Ramos (cell line): Measurements from ENCODE around the gene ABO.
"Not testable (repeated sequence)": the region's sequence is repeated elsewhere in the genome, so short reads cannot be mapped to it uniquely, and the experiment has no call there.

Source experiments
- in situ Hi-C: fragments of 300-500 bp; cut with MboI; formaldehyde crosslinking; loops from one replicate; pipeline ENCODE4 v1.14.3; 2022; ENCODE audit warnings: low sequenced_read_pairs; ENCODE audit not compliant: unreplicated experiment

The ABO gene

DNA sequence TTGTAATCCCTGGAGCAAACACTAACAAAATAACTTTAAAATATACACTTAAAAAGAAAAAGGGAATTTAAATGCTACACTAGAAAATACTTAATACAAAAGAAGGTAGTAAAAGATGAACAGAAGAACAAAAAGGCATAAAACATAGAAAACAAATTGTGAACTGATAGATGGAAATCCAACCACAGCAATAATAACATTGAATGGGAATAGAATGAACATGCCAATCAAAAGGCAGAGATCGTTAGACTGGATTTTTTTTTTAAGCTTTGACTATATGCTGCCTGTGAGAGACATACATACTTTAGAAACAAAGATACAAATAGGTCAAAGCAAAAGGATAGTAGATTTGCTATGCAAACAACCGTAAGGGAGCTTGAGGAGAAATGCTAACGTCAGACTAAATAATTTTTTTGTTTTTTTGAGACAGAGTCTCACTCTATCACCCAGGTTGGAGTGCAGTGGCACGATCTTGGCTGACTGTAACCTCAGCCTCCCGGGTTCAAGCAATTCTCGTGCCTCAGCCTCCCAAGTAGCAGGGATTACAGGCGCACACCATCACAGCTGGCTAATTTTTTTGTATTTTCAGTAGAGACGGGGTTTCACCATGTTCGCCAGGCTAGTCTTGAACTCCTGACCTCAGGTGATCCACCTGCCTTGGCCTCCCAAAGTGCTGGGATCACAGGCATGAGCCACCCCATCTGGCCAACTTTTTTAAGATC is 6.5 kb downstream of the ABO start:
- in situ Hi-C loops: no loop called here

DNA sequence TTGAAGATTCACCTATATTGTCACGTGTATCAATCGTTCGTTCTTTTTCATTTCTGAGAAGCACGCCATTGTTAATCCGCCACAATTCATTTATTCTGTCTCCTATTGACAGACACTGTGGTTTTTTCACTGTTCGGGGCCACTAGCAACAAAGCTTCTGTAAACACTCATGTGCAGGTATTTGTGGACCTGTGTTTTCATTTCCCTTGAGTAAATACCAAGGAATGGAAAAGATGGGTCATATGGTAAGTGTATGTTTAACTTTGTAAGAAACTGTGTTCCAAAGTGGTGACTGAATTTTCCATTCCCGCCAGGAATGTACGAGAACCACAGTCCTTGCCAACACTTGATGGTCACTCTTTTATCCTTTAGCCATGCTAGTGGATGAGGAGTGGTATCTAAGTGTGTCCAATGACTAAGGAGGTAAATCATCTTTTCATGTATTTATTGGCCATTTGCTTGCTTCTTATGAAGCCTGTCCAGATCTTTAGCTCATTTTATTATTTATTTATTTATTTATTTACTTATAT is 10.7 kb downstream of the ABO start:
- in situ Hi-C loops: no loop called here

DNA sequence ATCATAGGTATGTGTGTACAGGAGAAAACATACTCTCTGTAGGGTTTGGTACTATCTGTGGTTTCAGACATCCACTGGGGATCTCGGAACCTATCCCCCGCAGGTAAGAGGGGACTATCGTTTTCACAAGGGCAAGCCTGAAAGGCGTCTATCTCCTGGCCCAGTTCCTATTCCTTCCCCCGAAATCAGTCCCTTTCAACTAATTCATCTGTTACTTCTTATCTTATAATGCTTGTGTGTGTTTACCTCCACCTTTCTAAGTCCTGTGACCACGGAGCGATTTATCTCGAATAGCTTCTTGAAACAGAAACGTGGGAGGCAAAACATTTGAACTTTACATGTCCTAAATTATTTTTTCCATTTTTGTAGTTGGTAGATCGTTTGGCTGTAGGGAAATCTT is 11.4 kb downstream of the ABO start:
- in situ Hi-C loops: no loop called here

DNA sequence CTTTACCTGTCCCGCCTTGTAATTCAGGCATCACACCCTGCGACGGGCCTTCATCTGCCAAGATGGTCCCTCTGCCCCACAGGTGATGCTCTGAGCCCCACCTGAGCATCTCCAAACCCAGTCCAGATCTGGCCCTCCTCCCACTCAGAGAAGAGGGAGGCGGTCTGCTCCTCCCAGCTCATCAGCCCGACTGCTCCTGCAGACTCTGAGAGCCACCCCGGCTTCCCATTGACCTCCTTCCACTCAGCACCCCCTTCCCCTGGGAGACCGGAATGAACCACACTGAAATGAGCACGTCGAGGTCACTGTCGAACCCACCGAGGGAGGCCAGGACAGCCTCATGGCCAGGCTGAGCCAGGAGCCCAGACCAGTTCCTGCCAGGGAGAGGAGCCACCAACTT is 12.8 kb downstream of the ABO start:
- in situ Hi-C loops: no loop called here

DNA sequence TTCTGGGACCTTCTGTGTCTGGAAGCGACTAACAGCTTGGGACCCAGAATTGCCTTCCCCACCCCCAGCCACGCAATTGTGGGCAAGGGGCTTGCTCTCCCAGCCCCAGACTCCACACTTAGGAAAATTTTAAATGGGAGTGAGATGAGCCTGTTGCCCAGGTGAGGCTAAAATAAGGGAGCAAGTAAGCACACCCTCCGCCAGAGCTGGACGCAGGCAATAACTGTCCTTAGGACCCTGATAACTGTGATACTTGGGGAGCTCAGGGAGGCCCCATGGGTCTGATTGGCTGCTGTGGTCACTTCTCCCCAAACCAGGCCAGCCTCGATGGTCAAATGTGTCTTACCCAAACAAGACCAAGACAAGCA is 13.3 kb downstream of the ABO start:
- in situ Hi-C loops: no loop called here

DNA sequence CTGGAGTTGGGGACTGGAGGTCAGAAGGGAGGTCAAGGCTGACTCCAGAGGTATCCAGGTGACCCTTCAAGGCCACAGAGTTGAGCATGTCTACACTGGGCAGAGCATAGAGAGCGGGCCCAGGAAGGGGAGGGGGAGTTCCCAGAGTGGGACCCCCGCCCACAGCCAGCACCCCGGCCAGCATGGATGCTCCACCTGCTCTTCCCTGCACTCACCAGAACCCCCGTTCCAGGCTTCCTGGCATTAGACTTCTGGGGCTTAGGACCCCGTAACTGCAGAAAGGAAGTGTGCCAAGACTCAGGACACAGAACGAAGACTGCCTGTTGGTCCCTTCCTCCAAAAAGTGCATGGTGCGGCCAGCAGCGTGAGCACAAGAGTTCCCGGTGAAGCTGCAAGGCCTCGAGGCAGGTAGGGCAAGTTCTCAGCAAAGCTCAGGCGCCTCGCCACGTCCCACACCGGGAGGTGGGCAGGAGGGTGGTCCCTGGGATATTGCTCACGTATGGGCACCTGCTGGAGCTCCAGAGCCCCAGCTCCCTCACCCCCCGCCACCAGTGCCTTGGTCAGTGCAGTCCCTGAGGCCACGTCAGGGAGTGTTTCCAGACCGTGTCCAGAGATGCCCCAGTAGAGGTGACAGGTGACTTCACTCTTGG is 13.8 kb downstream of the ABO start:
- in situ Hi-C loops: no loop called here

DNA sequence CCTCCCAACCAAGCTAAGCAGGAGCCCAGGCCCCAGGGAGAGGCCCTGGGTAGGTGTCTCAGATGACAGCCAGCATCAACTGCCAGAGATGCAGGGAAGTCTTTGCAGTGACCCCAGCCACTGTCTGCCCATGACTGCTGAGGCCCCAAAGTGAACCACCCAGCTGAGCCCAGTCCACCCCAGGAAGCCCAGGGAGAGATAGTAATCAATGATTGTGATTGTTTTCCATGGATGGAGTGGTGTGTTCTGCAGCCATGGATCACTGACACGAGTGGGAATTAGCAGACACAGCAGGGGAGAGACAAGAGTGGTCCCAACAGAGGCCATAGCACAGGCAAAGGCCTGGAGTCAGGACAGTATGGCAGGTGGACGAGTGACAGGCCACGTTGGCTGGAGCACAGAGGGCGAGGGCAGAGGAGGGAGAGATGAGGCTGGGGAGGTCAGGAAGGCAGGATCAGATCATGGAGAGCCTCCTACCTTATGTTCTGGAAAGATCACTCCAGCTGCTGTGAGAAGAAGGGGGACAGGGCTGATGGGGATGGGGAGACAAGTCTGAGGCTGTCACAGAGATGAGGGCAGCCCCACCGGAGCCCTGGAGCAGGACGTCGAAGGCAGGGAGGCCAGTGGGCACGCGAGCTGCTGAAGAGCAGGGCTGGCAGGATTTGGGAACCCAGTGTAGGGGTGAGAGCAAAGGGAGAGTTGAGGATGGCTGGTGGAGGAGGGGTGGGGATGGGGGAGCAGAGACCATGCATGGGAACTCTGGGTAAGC is 14.5 kb downstream of the ABO start:
- in situ Hi-C loops: no loop called here

DNA sequence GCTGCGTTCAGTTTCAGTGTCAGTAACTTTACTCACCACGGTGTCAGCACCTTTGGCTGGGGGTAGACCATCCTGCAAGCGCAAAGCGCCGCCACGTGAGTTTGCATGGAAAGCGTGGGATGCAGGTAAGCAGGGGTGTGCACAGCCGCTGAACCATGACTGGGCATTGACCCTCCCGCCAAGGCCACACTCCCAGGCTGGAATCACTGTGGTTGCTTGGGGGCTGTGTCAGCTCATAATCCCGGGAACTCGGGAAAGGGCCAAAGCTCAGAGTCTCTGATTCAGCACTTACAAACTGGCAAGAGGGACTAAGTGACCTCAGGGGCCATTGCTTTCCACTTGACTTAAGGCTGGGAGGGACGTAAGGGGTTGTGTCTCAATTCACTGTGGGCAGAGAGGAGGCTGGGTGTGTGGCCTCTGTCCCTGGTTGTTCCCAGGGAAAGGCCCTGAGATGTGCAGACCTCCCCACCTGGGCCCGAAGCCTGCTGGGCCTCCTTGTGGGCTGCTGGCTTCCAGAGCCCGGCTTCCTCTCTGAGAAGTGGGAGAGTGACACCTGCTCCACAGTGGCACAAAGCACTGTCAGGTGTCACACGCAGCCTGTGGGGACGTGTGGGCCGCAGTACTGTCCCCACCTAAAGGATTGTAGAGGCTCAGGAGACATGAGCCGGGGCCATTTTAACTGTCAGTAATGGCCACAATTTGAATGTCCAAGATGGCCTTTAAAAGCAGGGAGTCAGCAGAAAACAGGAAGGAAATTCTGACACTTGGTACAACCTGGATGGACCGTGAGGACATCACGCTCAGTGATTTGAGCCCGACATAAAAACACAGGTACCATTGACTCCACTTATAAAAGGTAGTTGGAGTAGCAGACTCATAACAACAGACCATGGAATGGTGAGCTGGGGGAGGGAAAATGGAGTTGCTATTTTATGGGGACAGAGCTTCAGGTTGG is 16.7 kb downstream of the ABO start:
- in situ Hi-C loops: no loop called here

DNA sequence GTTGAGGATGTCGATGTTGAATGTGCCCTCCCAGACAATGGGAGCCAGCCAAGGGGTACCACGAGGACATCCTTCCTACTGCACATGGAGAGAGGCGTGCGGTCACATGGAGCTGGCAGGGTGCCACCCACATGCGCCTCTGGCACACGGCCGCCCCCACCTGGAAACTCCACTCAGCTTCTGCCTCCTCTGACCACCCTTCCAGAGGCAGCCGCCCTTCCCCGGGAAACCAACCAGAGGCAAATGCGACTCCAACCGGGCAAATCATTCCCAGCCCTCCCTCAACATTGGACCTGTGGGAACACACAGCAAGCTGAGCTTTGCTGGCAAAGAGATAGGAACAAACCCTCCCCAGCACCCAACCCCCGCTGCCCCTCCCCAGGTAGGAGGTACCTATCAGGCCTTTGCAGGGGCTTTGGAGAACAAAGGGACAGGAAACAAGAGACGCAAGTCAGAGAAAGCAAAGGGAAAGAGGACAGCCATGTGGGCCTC is 17.5 kb downstream of the ABO start:
- in situ Hi-C loops: no loop called here

DNA sequence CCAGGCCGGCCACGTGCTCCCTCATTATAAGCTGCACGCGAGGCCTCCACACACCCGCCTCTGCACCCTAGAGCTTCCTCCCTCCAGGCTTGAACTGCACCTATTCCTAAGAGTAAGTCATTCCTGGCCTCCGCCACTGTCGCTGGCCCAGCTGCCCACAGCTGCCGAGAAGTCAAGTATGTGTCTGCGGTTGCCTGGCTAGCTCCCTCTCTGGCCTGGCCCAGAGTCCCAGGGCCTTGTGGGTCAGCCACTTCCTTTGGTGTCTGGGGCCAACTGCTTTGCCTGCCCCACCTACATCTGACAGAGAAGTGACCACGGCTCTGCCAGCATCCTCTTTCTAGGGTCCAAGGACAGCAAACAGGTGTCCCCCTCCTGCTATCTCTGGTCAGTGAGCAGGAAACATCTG is 18.3 kb downstream of the ABO start:
- in situ Hi-C loops: no loop called here

DNA sequence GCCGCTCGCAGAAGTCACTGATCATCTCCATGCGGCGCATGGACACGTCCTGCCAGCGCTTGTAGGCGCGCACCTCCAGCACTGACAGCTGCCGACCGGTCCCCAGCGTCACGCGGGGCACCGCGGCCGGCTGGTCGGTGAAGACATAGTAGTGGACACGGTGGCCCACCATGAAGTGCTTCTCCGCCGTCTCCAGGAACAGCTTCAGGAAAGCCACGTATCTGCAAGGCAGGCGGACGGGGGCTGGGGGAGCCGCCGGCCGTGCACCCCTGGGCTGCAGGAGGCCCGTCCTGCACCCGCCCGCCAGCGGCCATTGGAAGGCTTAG is 18.9 kb downstream of the ABO start:
- in situ Hi-C loops: no loop called here

DNA sequence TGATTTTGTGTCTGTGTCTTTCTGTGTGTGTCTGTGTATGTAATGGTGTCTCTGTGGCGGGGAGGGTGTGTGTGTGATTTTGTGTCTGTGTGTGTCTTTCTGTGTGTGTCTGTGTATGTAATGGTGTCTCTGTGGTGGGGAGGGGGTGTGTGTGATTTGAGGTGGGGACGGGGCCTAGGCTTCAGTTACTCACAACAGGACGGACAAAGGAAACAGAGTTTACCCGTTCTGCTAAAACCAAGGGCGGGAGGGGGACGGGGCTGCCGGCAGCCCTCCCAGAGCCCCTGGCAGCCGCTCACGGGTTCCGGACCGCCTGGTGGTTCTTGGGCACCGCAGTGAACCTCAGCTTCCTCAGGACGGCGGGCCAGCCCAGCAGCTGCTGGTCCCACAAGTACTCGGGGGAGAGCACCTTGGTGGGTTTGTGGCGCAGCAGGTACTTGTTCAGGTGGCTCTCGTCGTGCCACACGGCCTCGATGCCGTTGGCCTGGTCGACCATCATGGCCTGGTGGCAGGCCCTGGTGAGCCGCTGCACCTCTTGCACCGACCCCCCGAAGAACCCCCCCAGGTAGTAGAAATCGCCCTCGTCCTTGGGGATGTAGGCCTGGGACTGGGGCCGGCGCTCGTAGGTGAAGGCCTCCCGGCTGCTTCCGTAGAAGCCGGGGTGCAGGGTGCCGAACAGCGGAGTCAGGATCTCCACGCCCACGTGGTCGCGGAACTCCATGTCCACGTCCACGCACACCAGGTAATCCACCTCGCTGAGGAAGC is 19.4 kb downstream of the ABO start:
- in situ Hi-C loops: no loop called here

DNA sequence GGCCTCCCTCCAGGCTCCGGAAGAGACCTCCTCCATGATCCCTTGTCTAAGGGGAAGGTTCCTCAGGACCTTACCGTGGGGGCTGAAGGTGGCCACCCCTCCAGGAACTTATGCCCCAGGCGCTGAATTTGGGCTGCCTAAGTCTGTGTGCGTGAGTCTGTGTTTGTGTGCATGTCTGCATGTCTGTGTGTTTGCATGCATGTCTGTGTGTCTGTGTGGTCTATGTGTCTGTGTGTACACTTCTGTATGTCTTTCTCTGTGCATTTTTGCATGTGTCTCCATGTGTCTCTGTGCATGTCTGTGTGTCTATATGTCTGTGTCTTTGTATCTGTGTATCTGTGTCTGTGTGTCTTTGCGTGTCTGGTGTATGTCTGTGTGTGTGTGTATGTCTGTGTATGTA is 20.5 kb downstream of the ABO start:
- in situ Hi-C loops: no loop called here

DNA sequence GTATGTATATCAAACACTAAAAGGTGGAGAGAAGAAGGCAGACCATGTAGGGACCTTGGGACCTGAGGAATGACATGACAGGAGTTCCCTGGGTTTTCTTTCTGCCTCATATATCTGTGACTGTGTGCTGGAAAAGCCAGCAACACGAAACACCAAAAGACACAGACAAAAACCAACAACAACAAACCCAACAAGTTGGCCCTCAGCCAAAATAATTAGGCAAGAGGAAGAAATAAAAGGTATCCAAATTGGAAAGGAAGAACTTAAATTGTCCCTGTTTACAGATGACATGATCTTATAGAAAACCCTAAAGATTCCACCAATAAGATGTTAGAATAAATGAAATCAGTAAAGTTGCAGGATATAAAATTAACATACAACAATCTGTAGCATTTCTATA is 21.7 kb downstream of the ABO start:
- in situ Hi-C loops: no loop called here

DNA sequence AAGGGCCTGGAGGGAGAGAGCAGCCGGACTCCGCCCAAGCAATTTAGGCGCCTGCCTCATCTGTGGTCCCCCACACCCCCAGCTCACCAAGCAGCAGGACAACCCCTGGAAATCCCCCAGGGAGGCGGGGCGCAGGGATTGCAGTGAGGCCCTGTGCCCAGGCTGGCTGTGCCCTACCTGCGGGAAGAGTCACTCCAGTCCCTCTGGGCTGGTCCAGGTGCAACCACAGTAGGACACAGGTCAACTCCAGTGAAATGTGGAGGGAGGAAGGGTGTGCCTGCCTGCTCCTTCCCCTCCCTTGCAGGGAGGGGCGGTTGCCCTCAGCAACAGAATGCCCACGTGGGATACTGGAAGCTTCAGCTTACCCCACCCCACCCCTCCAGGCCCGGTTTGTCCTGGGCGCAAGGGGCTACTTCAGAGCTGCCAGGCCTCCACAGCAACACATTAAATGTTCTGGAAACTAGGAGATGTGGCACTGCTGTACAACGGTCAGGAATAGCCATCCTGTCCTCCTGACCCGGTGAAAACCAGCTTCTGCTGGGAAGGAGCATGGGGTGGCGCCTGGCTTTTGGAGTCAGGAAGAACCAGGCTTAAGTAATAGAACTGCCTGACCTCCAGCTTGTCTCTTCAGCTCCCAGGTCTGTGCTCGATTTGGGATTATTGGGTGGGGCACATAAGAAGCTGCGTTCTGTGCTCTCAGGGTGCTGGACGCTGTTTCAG is 22.5 kb downstream of the ABO start:
- in situ Hi-C loops: no loop called here

DNA sequence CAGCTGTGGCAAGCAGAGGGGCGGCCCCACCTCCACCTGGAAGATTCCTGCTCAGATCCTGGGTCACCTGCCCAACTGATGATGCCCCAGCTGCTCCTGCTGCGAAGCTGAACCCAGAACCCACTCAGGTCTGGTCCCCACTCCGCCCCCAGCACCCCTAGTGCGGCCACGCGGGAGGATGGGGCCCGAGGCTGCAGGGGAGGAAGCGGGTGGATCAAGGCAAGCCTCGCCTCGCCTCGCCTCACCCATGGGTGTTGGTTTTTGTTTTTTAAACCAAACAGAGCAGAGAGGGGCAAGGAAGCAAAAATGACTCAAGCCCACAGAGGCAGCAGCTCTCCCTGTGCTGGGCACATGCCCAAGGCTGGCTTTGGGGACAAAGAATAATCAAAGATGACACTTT is 23.2 kb downstream of the ABO start:
- in situ Hi-C loops: no loop called here

DNA sequence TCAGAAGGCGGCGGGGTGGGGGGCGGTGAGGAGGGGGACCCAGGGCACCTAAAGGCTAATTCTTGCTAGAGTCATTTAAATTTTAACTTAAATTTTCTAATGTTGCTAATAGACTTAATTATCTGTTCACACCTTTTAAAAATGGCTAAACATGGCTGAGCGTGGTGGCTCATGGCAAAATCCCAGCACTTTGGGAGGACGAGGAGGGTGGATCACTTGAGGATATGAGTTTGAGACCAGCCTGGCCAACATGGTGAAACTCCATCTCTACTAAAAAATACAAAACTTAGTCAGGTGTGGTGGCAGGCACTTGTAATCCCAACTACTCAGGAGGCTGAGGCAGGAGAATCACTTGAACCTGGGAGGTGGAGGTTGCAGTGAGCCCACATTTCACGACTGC is 23.8 kb downstream of the ABO start:
- in situ Hi-C loops: not testable (repeated sequence)

DNA sequence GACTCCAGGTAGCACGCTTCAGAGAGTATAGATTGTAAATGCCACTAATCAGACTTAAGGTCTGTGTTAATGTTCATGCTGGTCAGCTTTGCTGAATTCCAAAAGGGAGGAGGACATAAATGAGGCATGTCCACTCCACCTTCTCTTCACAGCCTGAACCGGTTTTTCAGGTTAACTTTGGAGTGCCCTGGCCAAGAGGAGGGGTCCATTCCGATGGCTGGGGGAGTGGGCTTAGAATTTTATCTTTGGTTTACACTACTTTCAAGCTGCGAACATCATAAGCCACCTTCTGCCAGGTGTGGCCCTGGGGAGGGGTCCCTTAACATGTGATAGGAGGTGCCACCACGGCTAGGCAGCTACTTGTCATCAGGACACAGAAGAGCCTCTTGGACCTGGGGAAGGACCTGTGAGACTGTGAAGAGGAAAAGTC is 24.2 kb downstream of the ABO start:
- in situ Hi-C loops: no loop called here

DNA sequence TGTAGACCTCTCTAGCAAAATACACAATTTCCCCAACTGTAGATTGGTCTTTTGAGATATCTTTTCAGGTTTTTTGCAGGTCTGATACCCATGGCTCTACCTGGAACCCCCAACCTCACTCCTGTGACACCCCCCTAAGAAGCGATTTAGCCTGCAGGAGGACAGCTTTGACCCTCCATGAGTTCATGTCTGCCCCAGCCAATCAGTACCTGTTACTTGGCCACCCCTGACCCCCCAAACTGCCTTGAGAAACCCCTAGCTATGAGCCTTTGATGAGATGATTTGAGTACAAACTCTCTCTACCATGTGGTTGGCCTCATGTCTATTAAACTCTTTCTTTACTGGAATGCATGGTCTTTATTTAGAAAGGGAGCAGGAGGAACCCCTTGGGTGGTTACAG is 25.7 kb downstream of the ABO start:
- in situ Hi-C loops: no loop called here
